ENCODE data around the gene SLC25A25. TPM values are rescaled to one million over a fixed set of nuclear protein-coding genes. Genes with fewer than 3 reads are reported as not detected.
"Not testable (repeated sequence)": the region's sequence is repeated elsewhere in the genome, so short reads cannot be mapped to it uniquely, and the experiment has no call there.

The SLC25A25 gene
- 13.4 and 13.5 TPM in 2 replicates for total RNA-seq

- Mint-ChIP-seq H3K4me3 (peak within 1 kb of the TSS; percentile 92), H3K4me1 (ENCODE audit: low read depth) (peaks cover 53% of the 10 kb centered on the region), H3K27me3 (ENCODE audit: insufficient read depth) (no peaks in the 10 kb centered on the region), H3K9me3 (no peaks in the 10 kb centered on the region), H3K27ac (peak within 1 kb of the TSS; percentile 83), H3K36me3 (ENCODE audit: low read depth) (peaks cover 13% of the 10 kb centered on the region)
- intact Hi-C loops (cut with micrococcal nuclease): loop anchor here (1.0 to 5.0 kb wide), 13 partner anchors 17 to 333 kb away; partner anchors contain the start of genes BBLN, CDK9, CIZ1 and DPM2
- peak; percentile 100 for DNase-seq (ENCODE audit: low spot score)
Measured at GRCh38 chr9:128067645-128068385, at the start of gene SLC25A25. TSS of gene SLC25A25 (plus strand) at chr9:128068232. CDS start at chr9:128068320, 88 bp downstream.

GRCh38 chr9:128020692-128021091 lies 47.3 kb upstream of the SLC25A25 start:
- peaks cover 3% of the 10 kb centered on the region for H3K36me3 Mint-ChIP-seq (ENCODE audit: low read depth)
- intact Hi-C loops (cut with micrococcal nuclease): no loop called here
- DNase-seq (ENCODE audit: low spot score): no peak
- H3K27me3 Mint-ChIP-seq (ENCODE audit: insufficient read depth): peaks cover 7% of the 10 kb centered on the region
- H3K9me3 Mint-ChIP-seq: no peaks in the 10 kb centered on the region
- peaks cover 49% of the 10 kb centered on the region for H3K4me1 Mint-ChIP-seq (ENCODE audit: low read depth)
- no peak overlapping the region for H3K4me3 Mint-ChIP-seq
- H3K27ac Mint-ChIP-seq: peak overlapping the region; percentile 13

GRCh38 chr9:128021098-128021497 lies 46.9 kb upstream of the SLC25A25 start:
- intact Hi-C loops (cut with micrococcal nuclease): no loop called here
- no peak overlapping the region for H3K4me3 Mint-ChIP-seq
- H3K9me3 Mint-ChIP-seq: no peaks in the 10 kb centered on the region
- H3K27ac Mint-ChIP-seq: peak overlapping the region; percentile 13
- peaks cover 3% of the 10 kb centered on the region for H3K36me3 Mint-ChIP-seq (ENCODE audit: low read depth)
- H3K27me3 Mint-ChIP-seq (ENCODE audit: insufficient read depth): peaks cover 7% of the 10 kb centered on the region
- no peak for DNase-seq (ENCODE audit: low spot score)
- H3K4me1 Mint-ChIP-seq (ENCODE audit: low read depth): peaks cover 53% of the 10 kb centered on the region

GRCh38 chr9:128022886-128023285 lies 45.1 kb upstream of the SLC25A25 start:
- no peak overlapping the region for H3K4me3 Mint-ChIP-seq
- no peaks in the 10 kb centered on the region for H3K9me3 Mint-ChIP-seq
- peaks cover 70% of the 10 kb centered on the region for H3K4me1 Mint-ChIP-seq (ENCODE audit: low read depth)
- DNase-seq (ENCODE audit: low spot score): no peak
- H3K27me3 Mint-ChIP-seq (ENCODE audit: insufficient read depth): no peaks in the 10 kb centered on the region
- intact Hi-C loops (cut with micrococcal nuclease): no loop called here
- H3K27ac Mint-ChIP-seq: no peak overlapping the region
- peaks cover 3% of the 10 kb centered on the region for H3K36me3 Mint-ChIP-seq (ENCODE audit: low read depth)

- H3K4me3 Mint-ChIP-seq; intact Hi-C loops (cut with micrococcal nuclease); H3K27ac Mint-ChIP-seq: not testable (repeated sequence)
Measured at GRCh38 chr9:128023671-128024070, 44.4 kb upstream of the SLC25A25 start.

GRCh38 chr9:128024761-128025308 lies 43.2 kb upstream of the SLC25A25 start:
- no peak overlapping the region for H3K27ac Mint-ChIP-seq
- intact Hi-C loops (cut with micrococcal nuclease): loop anchor here (5.0 kb wide), 2 partner anchors 238 to 638 kb away; partner anchors contain the start of gene CDK9
- H3K4me3 Mint-ChIP-seq: peak overlapping the region; percentile 60
- H3K27me3 Mint-ChIP-seq (ENCODE audit: insufficient read depth): no peaks in the 10 kb centered on the region
- H3K9me3 Mint-ChIP-seq: no peaks in the 10 kb centered on the region
- DNase-seq (ENCODE audit: low spot score): no peak
- H3K36me3 Mint-ChIP-seq (ENCODE audit: low read depth): peaks cover 3% of the 10 kb centered on the region
- peaks cover 82% of the 10 kb centered on the region for H3K4me1 Mint-ChIP-seq (ENCODE audit: low read depth)

More at GRCh38 chr9:128023671-128024070, 44.4 kb upstream of the SLC25A25 start:
- not testable (repeated sequence) for H3K27me3 Mint-ChIP-seq (ENCODE audit: insufficient read depth); DNase-seq (ENCODE audit: low spot score); H3K9me3 Mint-ChIP-seq; H3K36me3 Mint-ChIP-seq (ENCODE audit: low read depth)
- H3K4me1 Mint-ChIP-seq (ENCODE audit: low read depth): peaks cover 78% of the 10 kb centered on the region

- Mint-ChIP-seq H3K27me3 (ENCODE audit: insufficient read depth) (peaks cover under 1% of the 10 kb centered on the region), H3K4me3 (peak overlapping the region; percentile 60), H3K4me1 (ENCODE audit: low read depth) (peaks cover 82% of the 10 kb centered on the region), H3K27ac (peak overlapping the region; percentile 93), H3K9me3 (peaks cover 2% of the 10 kb centered on the region), H3K36me3 (ENCODE audit: low read depth) (peaks cover 3% of the 10 kb centered on the region)
- intact Hi-C loops (cut with micrococcal nuclease): loop anchor here (1.0 to 5.0 kb wide), 5 partner anchors 9 to 638 kb away; partner anchors contain the start of genes CDK9 and SLC25A25
- DNase-seq (ENCODE audit: low spot score): peak; percentile 16
Measured at GRCh38 chr9:128025736-128026135, 42.3 kb upstream of the SLC25A25 start.

- Mint-ChIP-seq H3K36me3 (ENCODE audit: low read depth) (peaks cover 3% of the 10 kb centered on the region), H3K27me3 (ENCODE audit: insufficient read depth) (peaks cover 4% of the 10 kb centered on the region), H3K4me1 (ENCODE audit: low read depth) (peaks cover 82% of the 10 kb centered on the region), H3K27ac (peak overlapping the region; percentile 93), H3K4me3 (peak overlapping the region; percentile 60), H3K9me3 (peaks cover 4% of the 10 kb centered on the region)
- intact Hi-C loops (cut with micrococcal nuclease): loop anchor here (1.0 to 5.0 kb wide), 5 partner anchors 8 to 639 kb away; partner anchors contain the start of genes CDK9 and SLC25A25
- peak; percentile 77 for DNase-seq (ENCODE audit: low spot score)
Measured at GRCh38 chr9:128026255-128026772, 41.7 kb upstream of the SLC25A25 start.

GRCh38 chr9:128026773-128027541 lies 41.1 kb upstream of the SLC25A25 start:
- Mint-ChIP-seq H3K36me3 (ENCODE audit: low read depth) (peaks cover 3% of the 10 kb centered on the region), H3K27me3 (ENCODE audit: insufficient read depth) (peaks cover 4% of the 10 kb centered on the region), H3K4me1 (ENCODE audit: low read depth) (peaks cover 81% of the 10 kb centered on the region), H3K9me3 (peaks cover 4% of the 10 kb centered on the region), H3K27ac (peak overlapping the region; percentile 93), H3K4me3 (peak overlapping the region; percentile 60)
- intact Hi-C loops (cut with micrococcal nuclease): loop anchor here (1.0 to 5.0 kb wide), 7 partner anchors 7 to 640 kb away; partner anchors contain the start of genes CDK9 and SLC25A25
- peak; percentile 37 for DNase-seq (ENCODE audit: low spot score)

- peaks cover 4% of the 10 kb centered on the region for H3K27me3 Mint-ChIP-seq (ENCODE audit: insufficient read depth)
- DNase-seq (ENCODE audit: low spot score): no peak
- intact Hi-C loops (cut with micrococcal nuclease): loop anchor here (1.0 to 5.0 kb wide), 5 partner anchors 20 to 640 kb away; partner anchors contain the start of genes CDK9 and SLC25A25
- no peak overlapping the region for H3K4me3 Mint-ChIP-seq
- H3K27ac Mint-ChIP-seq: peak overlapping the region; percentile 93
- peaks cover 4% of the 10 kb centered on the region for H3K9me3 Mint-ChIP-seq
- H3K36me3 Mint-ChIP-seq (ENCODE audit: low read depth): peaks cover 3% of the 10 kb centered on the region
- H3K4me1 Mint-ChIP-seq (ENCODE audit: low read depth): peaks cover 74% of the 10 kb centered on the region
Measured at GRCh38 chr9:128027705-128028104, 40.3 kb upstream of the SLC25A25 start.

GRCh38 chr9:128033609-128034008 lies 34.4 kb upstream of the SLC25A25 start:
- Mint-ChIP-seq H3K4me3 (peak overlapping the region; percentile 48), H3K36me3 (ENCODE audit: low read depth) (peaks cover 3% of the 10 kb centered on the region)

More at GRCh38 chr9:128033609-128034008, 34.4 kb upstream of the SLC25A25 start:
- H3K9me3 Mint-ChIP-seq: peaks cover 4% of the 10 kb centered on the region
- H3K4me1 Mint-ChIP-seq (ENCODE audit: low read depth): peaks cover 41% of the 10 kb centered on the region
- DNase-seq (ENCODE audit: low spot score): no peak
- H3K27me3 Mint-ChIP-seq (ENCODE audit: insufficient read depth): peaks cover 7% of the 10 kb centered on the region
- H3K27ac Mint-ChIP-seq: no peak overlapping the region
- intact Hi-C loops (cut with micrococcal nuclease): loop anchor here (1.0 to 5.0 kb wide), 2 partner anchors 7 to 606 kb away; no protein-coding TSS in a partner anchor
